Measurements from ENCODE around the gene ESRRG. TPM values are rescaled to one million over a fixed set of nuclear protein-coding genes. Genes with fewer than 3 reads are reported as not detected.

Gene ESRRG
- total RNA-seq, 1 experiment from 2014 or later: 0.15 TPM

DNA sequence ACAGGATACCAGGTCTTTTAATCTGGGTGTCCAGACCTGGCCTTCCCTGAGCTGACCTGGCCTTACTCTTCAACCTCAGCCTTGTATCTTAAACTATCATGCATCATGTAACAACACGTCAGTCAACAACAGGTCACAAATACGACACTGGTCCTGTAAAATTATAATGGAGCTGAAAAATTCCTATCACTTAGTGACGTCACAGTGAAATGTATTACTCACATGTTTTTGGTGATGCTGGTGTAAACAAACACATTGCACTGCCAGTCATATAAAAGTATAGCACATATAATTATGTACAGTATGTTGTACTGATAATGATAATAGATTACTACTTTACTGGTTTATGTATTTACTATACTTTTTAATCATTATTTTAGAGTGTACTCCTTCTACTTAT lies 31.5 kb downstream of the ESRRG start:
- H3K27ac ChIP-seq (ENCODE audit: low read length): no peak overlapping the region
- H4K20me1 ChIP-seq (ENCODE audit: insufficient read depth, low read depth, low read length): no peaks in the 10 kb centered on the region
- no peaks in the 10 kb centered on the region for H3K9me2 ChIP-seq (replicated peaks; ENCODE audit: insufficient read depth, low read length)
- H3K4me2 ChIP-seq (ENCODE audit: low read depth, low read length, poor library complexity, severe bottlenecking): no peak overlapping the region
- no peaks in the 10 kb centered on the region for H3K36me3 ChIP-seq (ENCODE audit: insufficient read depth, low read length)
- no peaks in the 10 kb centered on the region for H3K4me1 ChIP-seq (ENCODE audit: low read length)
- H3K9me3 ChIP-seq (ENCODE audit: low read length): no peaks in the 10 kb centered on the region
- H3K9ac ChIP-seq (ENCODE audit: low read length): no peak overlapping the region
- H3K79me2 ChIP-seq (ENCODE audit: low read length): no peaks in the 10 kb centered on the region
- no peak overlapping the region for H2AFZ ChIP-seq (ENCODE audit: low read length)
- no peak for DNase-seq
- no peak overlapping the region for H3K4me3 ChIP-seq (ENCODE audit: low read length)
- no peaks in the 10 kb centered on the region for H3K27me3 ChIP-seq (ENCODE audit: low read length)

DNA sequence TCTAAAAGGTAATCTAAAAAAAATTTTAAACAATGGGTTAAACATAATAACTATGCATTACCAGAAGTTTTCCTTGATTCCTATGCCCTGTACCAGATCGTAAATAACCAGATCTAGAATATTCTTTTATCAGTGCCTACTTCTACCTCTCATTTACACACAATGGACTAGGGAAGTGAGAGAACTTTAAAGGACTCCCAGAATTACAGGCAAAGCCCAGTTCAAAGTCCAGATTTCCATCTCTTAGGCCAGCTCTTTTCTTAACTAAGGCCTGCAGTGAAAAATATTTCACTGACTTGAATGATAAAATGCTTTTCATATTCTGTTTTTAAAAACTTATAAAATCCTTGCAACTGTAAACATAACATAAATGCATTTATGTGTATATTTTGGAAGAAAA lies 32.6 kb downstream of the ESRRG start:
- no peak overlapping the region for H2AFZ ChIP-seq (ENCODE audit: low read length)
- no peak overlapping the region for H3K27ac ChIP-seq (ENCODE audit: low read length)
- H3K36me3 ChIP-seq (ENCODE audit: insufficient read depth, low read length): no peaks in the 10 kb centered on the region
- no peaks in the 10 kb centered on the region for H3K9me2 ChIP-seq (replicated peaks; ENCODE audit: insufficient read depth, low read length)
- H3K4me2 ChIP-seq (ENCODE audit: low read depth, low read length, poor library complexity, severe bottlenecking): no peak overlapping the region
- H3K4me3 ChIP-seq (ENCODE audit: low read length): no peak overlapping the region
- no peaks in the 10 kb centered on the region for H4K20me1 ChIP-seq (ENCODE audit: insufficient read depth, low read depth, low read length)
- no peaks in the 10 kb centered on the region for H3K27me3 ChIP-seq (ENCODE audit: low read length)
- H3K4me1 ChIP-seq (ENCODE audit: low read length): no peaks in the 10 kb centered on the region; the same call in 1 of the 2 replicates
- no peak for DNase-seq
- H3K9me3 ChIP-seq (ENCODE audit: low read length): no peaks in the 10 kb centered on the region
- no peaks in the 10 kb centered on the region for H3K79me2 ChIP-seq (ENCODE audit: low read length)
- no peak overlapping the region for H3K9ac ChIP-seq (ENCODE audit: low read length)

DNA sequence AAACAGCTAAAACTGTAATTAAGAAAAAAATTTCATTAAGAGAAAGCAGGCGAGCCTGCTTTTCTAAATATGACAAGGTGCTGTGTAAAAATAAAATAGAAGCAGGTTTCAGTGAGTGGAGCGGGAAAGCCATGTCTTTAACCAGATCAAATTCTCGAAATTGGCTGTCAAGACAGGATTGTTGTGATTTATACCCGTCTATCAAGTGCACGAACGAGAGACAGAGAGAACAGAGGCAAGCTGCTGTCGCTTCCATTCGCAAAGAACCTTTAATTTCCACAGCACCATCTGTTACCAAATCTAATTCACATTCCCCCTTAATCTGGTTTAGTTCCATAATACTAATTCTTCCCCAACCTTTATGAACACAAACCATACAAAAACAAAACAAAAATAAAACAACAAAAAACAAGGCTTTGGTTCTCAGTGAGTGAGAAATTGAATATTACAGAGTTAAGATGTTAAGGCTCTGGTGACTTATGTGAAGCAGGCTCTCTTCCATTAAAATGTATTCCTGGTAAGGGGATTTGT lies 35.0 kb downstream of the ESRRG start:
- no peaks in the 10 kb centered on the region for H3K27me3 ChIP-seq (ENCODE audit: low read length)
- H3K79me2 ChIP-seq (ENCODE audit: low read length): no peaks in the 10 kb centered on the region
- H3K9me3 ChIP-seq (ENCODE audit: low read length): no peaks in the 10 kb centered on the region
- H2AFZ ChIP-seq (ENCODE audit: low read length): no peak overlapping the region
- H4K20me1 ChIP-seq (ENCODE audit: insufficient read depth, low read depth, low read length): no peaks in the 10 kb centered on the region
- H3K27ac ChIP-seq (ENCODE audit: low read length): no peak overlapping the region
- no peak for DNase-seq
- H3K36me3 ChIP-seq (ENCODE audit: insufficient read depth, low read length): no peaks in the 10 kb centered on the region
- H3K9me2 ChIP-seq (replicated peaks; ENCODE audit: insufficient read depth, low read length): no peaks in the 10 kb centered on the region
- H3K4me2 ChIP-seq (ENCODE audit: low read depth, low read length, poor library complexity, severe bottlenecking): no peak overlapping the region
- H3K9ac ChIP-seq (ENCODE audit: low read length): no peak overlapping the region
- no peaks in the 10 kb centered on the region; the same call in 1 of the 2 replicates for H3K4me1 ChIP-seq (ENCODE audit: low read length)
- no peak overlapping the region for H3K4me3 ChIP-seq (ENCODE audit: low read length)

DNA sequence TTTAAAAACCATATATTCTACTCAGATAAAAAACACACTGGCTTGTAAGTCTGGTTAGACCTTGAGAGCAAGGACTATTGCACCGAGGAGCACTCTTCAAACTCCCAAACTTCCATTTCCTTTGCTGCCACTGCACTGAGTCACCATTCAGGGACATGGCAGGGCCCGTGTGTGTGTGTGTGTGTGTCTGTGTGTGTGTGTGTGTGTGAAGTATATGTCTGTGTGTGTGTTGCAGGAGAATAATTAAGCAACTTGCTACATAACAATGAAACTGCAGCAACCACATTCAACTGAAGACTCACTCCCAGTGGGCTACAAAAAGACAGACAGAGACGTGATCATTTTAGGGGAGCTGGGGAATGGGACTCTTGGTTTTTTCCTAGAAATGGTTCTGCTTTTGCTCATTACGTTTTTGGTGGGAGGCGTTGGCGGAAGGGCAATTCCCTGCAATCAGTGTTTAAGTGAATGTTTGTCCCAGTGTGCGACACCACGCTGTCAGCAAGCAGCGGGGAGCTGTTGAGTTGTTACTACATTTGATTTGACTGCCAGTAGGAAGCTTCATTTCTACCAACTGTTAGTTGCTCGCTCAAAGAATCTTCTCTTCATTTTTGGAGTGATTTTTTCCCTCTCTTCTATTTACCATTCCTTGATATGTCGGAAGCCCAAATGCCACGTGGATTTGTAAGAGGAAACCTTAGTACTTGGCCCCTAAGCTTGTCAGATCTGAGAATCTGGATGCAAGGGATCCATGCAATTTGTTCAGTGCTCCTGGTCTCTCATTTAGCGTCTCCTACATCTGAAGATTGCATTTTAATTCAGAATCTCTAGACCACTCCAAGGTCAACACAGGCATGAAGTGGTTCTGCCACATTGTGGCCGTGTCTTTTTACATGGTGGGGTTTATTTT lies 36.1 kb downstream of the ESRRG start:
- no peaks in the 10 kb centered on the region; the same call in 1 of the 2 replicates for H3K4me1 ChIP-seq (ENCODE audit: low read length)
- no peak overlapping the region for H2AFZ ChIP-seq (ENCODE audit: low read length)
- no peaks in the 10 kb centered on the region for H4K20me1 ChIP-seq (ENCODE audit: insufficient read depth, low read depth, low read length)
- H3K4me2 ChIP-seq (ENCODE audit: low read depth, low read length, poor library complexity, severe bottlenecking): no peak overlapping the region
- H3K9ac ChIP-seq (ENCODE audit: low read length): no peak overlapping the region
- no peaks in the 10 kb centered on the region for H3K36me3 ChIP-seq (ENCODE audit: insufficient read depth, low read length)
- H3K27me3 ChIP-seq (ENCODE audit: low read length): no peaks in the 10 kb centered on the region
- H3K9me3 ChIP-seq (ENCODE audit: low read length): no peaks in the 10 kb centered on the region
- H3K4me3 ChIP-seq (ENCODE audit: low read length): no peak overlapping the region
- H3K27ac ChIP-seq (ENCODE audit: low read length): no peak overlapping the region
- DNase-seq: no peak
- no peaks in the 10 kb centered on the region for H3K9me2 ChIP-seq (replicated peaks; ENCODE audit: insufficient read depth, low read length)
- no peaks in the 10 kb centered on the region for H3K79me2 ChIP-seq (ENCODE audit: low read length)

DNA sequence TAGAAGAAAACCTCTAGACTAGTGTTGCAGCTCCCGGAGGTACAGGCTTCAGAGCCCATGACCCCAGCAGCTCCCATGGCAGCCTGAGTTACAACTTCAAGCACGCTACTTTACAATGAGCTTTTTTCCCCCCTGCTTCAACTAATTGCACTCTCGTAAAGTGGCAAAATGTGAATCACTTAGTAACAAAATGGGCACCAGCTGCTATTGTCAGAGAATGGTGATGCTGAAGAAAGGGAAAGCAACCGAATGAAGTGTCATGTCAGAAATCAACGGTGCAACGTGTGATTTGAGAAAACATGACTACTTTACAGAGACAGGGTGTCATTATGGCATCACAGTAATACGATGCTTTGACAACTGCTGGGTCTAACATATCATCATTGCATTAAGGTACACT lies 40.5 kb downstream of the ESRRG start:
- no peaks in the 10 kb centered on the region for H3K36me3 ChIP-seq (ENCODE audit: insufficient read depth, low read length)
- no peaks in the 10 kb centered on the region for H3K9me3 ChIP-seq (ENCODE audit: low read length)
- no peaks in the 10 kb centered on the region for H3K79me2 ChIP-seq (ENCODE audit: low read length)
- DNase-seq: no peak
- H3K9ac ChIP-seq (ENCODE audit: low read length): no peak overlapping the region
- 0 out of 2 replicates have a peak overlapping the region, but pooled peaks have one; percentile 14 for H2AFZ ChIP-seq (ENCODE audit: low read length)
- no peaks in the 10 kb centered on the region for H3K9me2 ChIP-seq (replicated peaks; ENCODE audit: insufficient read depth, low read length)
- no peaks in the 10 kb centered on the region for H3K27me3 ChIP-seq (ENCODE audit: low read length)
- no peaks in the 10 kb centered on the region; the same call in 1 of the 2 replicates for H3K4me1 ChIP-seq (ENCODE audit: low read length)
- H3K27ac ChIP-seq (ENCODE audit: low read length): no peak overlapping the region
- H4K20me1 ChIP-seq (ENCODE audit: insufficient read depth, low read depth, low read length): no peaks in the 10 kb centered on the region
- no peak overlapping the region for H3K4me2 ChIP-seq (ENCODE audit: low read depth, low read length, poor library complexity, severe bottlenecking)
- no peak overlapping the region for H3K4me3 ChIP-seq (ENCODE audit: low read length)

DNA sequence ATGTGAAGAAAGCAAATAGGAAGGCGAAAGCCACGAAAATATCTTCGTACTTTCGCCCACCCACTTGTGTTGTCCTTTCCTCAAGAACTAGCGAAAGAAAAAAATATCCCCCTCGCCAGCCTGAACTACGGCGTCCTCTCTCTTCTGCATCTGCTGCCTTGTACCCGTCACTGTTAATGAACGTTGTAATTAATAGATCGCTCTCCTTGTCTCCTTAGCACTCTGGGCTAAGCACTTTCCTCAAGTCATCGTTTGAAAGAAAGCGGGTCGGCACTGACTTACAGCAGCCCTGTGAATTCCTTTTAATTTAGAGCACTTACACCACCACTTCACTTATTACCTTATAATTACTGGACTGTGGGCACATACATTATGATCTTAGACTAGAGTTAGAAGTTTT lies 44.1 kb downstream of the ESRRG start:
- no peaks in the 10 kb centered on the region for H3K9me2 ChIP-seq (replicated peaks; ENCODE audit: insufficient read depth, low read length)
- no peak overlapping the region for H3K4me3 ChIP-seq (ENCODE audit: low read length)
- no peak overlapping the region for H2AFZ ChIP-seq (ENCODE audit: low read length)
- H4K20me1 ChIP-seq (ENCODE audit: insufficient read depth, low read depth, low read length): no peaks in the 10 kb centered on the region
- no peaks in the 10 kb centered on the region for H3K79me2 ChIP-seq (ENCODE audit: low read length)
- no peak overlapping the region for H3K4me2 ChIP-seq (ENCODE audit: low read depth, low read length, poor library complexity, severe bottlenecking)
- H3K36me3 ChIP-seq (ENCODE audit: insufficient read depth, low read length): no peaks in the 10 kb centered on the region
- no peak overlapping the region for H3K9ac ChIP-seq (ENCODE audit: low read length)
- DNase-seq: no peak
- H3K9me3 ChIP-seq (ENCODE audit: low read length): no peaks in the 10 kb centered on the region
- no peaks in the 10 kb centered on the region for H3K27me3 ChIP-seq (ENCODE audit: low read length)
- H3K27ac ChIP-seq (ENCODE audit: low read length): no peak overlapping the region
- H3K4me1 ChIP-seq (ENCODE audit: low read length): no peaks in the 10 kb centered on the region

DNA sequence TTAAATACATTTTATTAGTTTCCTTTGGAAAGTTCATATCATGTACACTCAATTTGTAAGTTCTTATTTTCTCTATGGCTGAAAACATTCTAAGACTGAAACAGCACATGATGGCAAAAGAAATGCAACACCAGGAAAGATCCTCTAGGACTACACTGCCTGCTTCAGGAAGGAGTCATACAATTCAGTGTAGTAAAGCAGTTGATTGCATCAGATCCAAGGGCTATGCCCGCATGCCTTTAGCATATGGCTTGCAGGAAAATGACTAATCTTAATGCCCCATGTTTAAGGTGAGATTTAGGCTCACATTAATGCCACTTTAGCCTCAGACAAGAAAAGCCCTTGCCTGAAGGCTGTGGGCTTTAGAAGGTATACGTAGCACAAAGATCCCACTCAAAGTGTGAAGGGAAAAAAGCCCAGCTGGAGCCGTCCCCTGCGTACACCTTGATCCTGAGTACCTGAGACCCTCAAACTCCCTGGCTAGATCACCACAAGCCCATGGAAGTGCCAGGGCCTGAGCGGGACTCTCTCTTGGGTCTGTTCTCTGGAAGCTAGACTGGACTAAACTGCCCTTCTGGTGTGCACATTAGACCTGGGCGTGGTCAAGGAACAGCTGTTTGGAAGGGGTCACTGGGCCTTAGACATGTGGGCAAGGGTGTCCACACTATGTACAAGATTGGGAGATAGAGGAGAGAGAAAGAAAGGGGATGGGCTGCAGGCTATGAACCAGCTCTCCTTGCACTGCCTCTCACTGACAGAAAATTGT lies 52.9 kb downstream of the ESRRG start:
- Histone ChIP-seq H3K9me3 (ENCODE audit: low read length) (no peaks in the 10 kb centered on the region), H4K20me1 (ENCODE audit: insufficient read depth, low read depth, low read length) (no peaks in the 10 kb centered on the region), H3K27me3 (ENCODE audit: low read length) (no peaks in the 10 kb centered on the region), H2AFZ (ENCODE audit: low read length) (no peak overlapping the region), H3K4me2 (ENCODE audit: low read depth, low read length, poor library complexity, severe bottlenecking) (no peak overlapping the region), H3K9me2 (replicated peaks; ENCODE audit: insufficient read depth, low read length) (no peaks in the 10 kb centered on the region), H3K4me3 (ENCODE audit: low read length) (no peak overlapping the region), H3K4me1 (ENCODE audit: low read length) (no peaks in the 10 kb centered on the region), H3K9ac (ENCODE audit: low read length) (no peak overlapping the region), H3K36me3 (ENCODE audit: insufficient read depth, low read length) (no peaks in the 10 kb centered on the region), H3K27ac (ENCODE audit: low read length) (no peak overlapping the region), H3K79me2 (ENCODE audit: low read length) (no peaks in the 10 kb centered on the region)
- no peak for DNase-seq

DNA sequence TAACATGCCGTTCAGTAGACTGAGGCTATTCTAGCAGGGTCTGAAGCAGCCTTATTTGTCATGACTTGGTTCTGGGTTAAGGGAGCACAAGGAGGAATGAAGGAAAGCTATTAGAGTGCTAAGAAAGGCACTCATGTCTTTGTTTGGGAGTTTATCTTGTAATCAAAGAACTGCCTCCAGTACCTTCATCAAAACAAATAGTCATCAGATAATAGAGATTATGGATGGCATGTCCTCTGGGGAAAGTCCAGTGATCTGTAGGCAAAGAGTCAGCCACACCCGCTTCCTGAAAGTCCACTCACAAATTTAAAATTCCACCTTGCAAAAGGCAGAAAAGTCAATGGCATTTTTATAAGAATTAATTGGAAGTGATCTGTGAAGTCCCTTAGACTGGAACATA lies 56.8 kb downstream of the ESRRG start:
- no peaks in the 10 kb centered on the region for H3K9me3 ChIP-seq (ENCODE audit: low read length)
- no peaks in the 10 kb centered on the region for H4K20me1 ChIP-seq (ENCODE audit: insufficient read depth, low read depth, low read length)
- no peak overlapping the region for H3K4me2 ChIP-seq (ENCODE audit: low read depth, low read length, poor library complexity, severe bottlenecking)
- no peak overlapping the region for H3K9ac ChIP-seq (ENCODE audit: low read length)
- no peaks in the 10 kb centered on the region for H3K4me1 ChIP-seq (ENCODE audit: low read length)
- H3K9me2 ChIP-seq (replicated peaks; ENCODE audit: insufficient read depth, low read length): no peaks in the 10 kb centered on the region
- no peaks in the 10 kb centered on the region for H3K36me3 ChIP-seq (ENCODE audit: insufficient read depth, low read length)
- no peak for DNase-seq
- H3K27ac ChIP-seq (ENCODE audit: low read length): no peak overlapping the region
- no peak overlapping the region for H3K4me3 ChIP-seq (ENCODE audit: low read length)
- H3K79me2 ChIP-seq (ENCODE audit: low read length): no peaks in the 10 kb centered on the region
- H3K27me3 ChIP-seq (ENCODE audit: low read length): no peaks in the 10 kb centered on the region
- H2AFZ ChIP-seq (ENCODE audit: low read length): no peak overlapping the region
